HepG2 (cell line): ENCODE measurements around the gene ITPRIP.

Source experiments
- CBFB ChIP-seq: sonication (generic); formaldehyde crosslinking; IDR thresholded peaks from 2 replicates; pipeline ENCODE4 v1.4.0; 2020; ENCODE audit warnings: missing genetic modification reagents
- CEBPG ChIP-seq: IDR thresholded peaks from 2 replicates; pipeline ENCODE4 v1.6.1; 2016
- HOXA7 ChIP-seq: sonication (generic); formaldehyde crosslinking; IDR thresholded peaks from 2 replicates; pipeline ENCODE4 v1.8.1; 2022; ENCODE audit warnings: mild to moderate bottlenecking, missing genetic modification reagents, moderate library complexity
- KLF15 ChIP-seq: sonication (generic); formaldehyde crosslinking; IDR thresholded peaks from 2 replicates; pipeline ENCODE4 v1.8.1; 2023; ENCODE audit warnings: borderline replicate concordance, mild to moderate bottlenecking, inconsistent platforms, missing genetic modification reagents, mixed read lengths
- TCF7 ChIP-seq: sonication (generic); IDR thresholded peaks from 2 replicates; pipeline ENCODE4 v1.6.1; 2016; ENCODE audit warnings: antibody characterized with exemption, low read depth
- ZNF180 ChIP-seq: sonication (generic); formaldehyde crosslinking; IDR thresholded peaks from 2 replicates; pipeline ENCODE4 v1.4.0; 2020; ENCODE audit warnings: low read depth, missing genetic modification reagents, borderline replicate concordance
- ZNF629 ChIP-seq: sonication (generic); formaldehyde crosslinking; conservative IDR thresholded peaks from 2 replicates; pipeline ENCODE4 v1.5.0; 2020; ENCODE audit warnings: missing genetic modification reagents
- TF ChIP-seq, protein P1 (sequence below): sonication (generic); formaldehyde crosslinking; IDR thresholded peaks from 2 replicates; pipeline ENCODE4 v1.5.0; 2020; ENCODE audit warnings: mild to moderate bottlenecking, missing genetic modification reagents, moderate library complexity

DNA sequence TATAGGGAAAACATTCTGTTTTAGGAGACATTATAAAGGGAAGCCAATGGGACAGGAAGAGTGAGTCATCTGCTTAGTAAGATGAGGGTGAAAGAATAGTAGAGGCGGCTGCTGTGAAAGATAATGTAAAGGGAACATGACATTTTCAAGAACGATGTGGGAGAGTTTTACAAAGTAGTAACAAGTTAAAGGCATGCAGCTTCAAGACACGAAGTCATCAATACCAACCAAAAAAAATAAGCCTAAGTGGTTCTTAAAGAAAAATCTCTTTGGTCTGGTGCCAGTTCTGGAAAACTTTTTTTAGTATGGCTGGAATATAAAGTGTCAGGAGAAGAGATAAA, 77.5 kb downstream of the ITPRIP start:
- TF ChIP-seq TCF7 (no peak), CEBPG (CRISPR knock-in tag) (no peak), HOXA7 (CRISPR knock-in tag) (no peak), ZNF629 (no peak), CBFB (CRISPR knock-in tag) (no peak), ZNF180 (CRISPR knock-in tag) (no peak), KLF15 (no peak)
- TF ChIP-seq, protein P1, sequence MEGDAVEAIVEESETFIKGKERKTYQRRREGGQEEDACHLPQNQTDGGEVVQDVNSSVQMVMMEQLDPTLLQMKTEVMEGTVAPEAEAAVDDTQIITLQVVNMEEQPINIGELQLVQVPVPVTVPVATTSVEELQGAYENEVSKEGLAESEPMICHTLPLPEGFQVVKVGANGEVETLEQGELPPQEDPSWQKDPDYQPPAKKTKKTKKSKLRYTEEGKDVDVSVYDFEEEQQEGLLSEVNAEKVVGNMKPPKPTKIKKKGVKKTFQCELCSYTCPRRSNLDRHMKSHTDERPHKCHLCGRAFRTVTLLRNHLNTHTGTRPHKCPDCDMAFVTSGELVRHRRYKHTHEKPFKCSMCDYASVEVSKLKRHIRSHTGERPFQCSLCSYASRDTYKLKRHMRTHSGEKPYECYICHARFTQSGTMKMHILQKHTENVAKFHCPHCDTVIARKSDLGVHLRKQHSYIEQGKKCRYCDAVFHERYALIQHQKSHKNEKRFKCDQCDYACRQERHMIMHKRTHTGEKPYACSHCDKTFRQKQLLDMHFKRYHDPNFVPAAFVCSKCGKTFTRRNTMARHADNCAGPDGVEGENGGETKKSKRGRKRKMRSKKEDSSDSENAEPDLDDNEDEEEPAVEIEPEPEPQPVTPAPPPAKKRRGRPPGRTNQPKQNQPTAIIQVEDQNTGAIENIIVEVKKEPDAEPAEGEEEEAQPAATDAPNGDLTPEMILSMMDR (CRISPR knock-in tag), result no peak
